SH-SY5Y (cell line): Measurements from ENCODE around the gene FIGNL1.

Source experiments
- GATA2 ChIP-seq: IDR thresholded peaks from 2 replicates; pipeline ENCODE4 v1.6.1; 2011; ENCODE audit warnings: mild to moderate bottlenecking, low read depth, low read length
- GATA3 ChIP-seq: IDR thresholded peaks from 2 replicates; pipeline ENCODE4 v1.6.1; 2011; ENCODE audit warnings: low read depth, mild to moderate bottlenecking, low read length, moderate library complexity

- TF ChIP-seq GATA2 (no peak), GATA3 (no peak)
These were observed 19.0 kb upstream of the FIGNL1 start for GRCh38 chr7:50469181-50469580.
